RWPE1 (cell line): Measurements from ENCODE around the gene MYO9B.
A peak's percentile ranks its signal among the peaks of the same experiment; 100 is the strongest.

ENCODE experiments used
- CTCF ChIA-PET: fragments of 350-600 bp; sonication (Branson Sonifier 250); formaldehyde crosslinking; extraction: SDS; loops from one replicate; lab custom pipeline; 2021; lab: Yijun Ruan, JAX
- POLR2A ChIA-PET: fragments of 400-600 bp; formaldehyde crosslinking; extraction: SDS; loops from one replicate; lab custom pipeline; 2020; ENCODE audit warnings: antibody characterized with exemption; ENCODE audit not compliant: low non-redundant PET; lab: Yijun Ruan, JAX
- DNase-seq: peaks from one replicate; pipeline ENCODE4 v3.0.0; 2012; ENCODE audit warnings: low spot score
- H3K27ac ChIP-seq: fragments of 450-650 bp; 2 replicates; pipeline ENCODE4 v1.5.1; 2017
- TF ChIP-seq, protein P1 (sequence below): fragments of 450-650 bp; conservative IDR thresholded peaks from 2 replicates; pipeline ENCODE4 v1.5.1; 2017; ENCODE audit warnings: low read depth, mild to moderate bottlenecking

MYO9B gene

GRCh38 chr19:17165715-17166114 lies 90.1 kb downstream of the MYO9B start:
- H3K27ac ChIP-seq: no peak overlapping the region
- no peak for DNase-seq
- ChIA-PET CTCF (no interaction called here), POLR2A (interaction anchor here (0.6 kb wide), 1 partner anchor 8 kb away, joined by 3 read pairs; no protein-coding TSS in a partner anchor)
- TF ChIP-seq, protein P1, sequence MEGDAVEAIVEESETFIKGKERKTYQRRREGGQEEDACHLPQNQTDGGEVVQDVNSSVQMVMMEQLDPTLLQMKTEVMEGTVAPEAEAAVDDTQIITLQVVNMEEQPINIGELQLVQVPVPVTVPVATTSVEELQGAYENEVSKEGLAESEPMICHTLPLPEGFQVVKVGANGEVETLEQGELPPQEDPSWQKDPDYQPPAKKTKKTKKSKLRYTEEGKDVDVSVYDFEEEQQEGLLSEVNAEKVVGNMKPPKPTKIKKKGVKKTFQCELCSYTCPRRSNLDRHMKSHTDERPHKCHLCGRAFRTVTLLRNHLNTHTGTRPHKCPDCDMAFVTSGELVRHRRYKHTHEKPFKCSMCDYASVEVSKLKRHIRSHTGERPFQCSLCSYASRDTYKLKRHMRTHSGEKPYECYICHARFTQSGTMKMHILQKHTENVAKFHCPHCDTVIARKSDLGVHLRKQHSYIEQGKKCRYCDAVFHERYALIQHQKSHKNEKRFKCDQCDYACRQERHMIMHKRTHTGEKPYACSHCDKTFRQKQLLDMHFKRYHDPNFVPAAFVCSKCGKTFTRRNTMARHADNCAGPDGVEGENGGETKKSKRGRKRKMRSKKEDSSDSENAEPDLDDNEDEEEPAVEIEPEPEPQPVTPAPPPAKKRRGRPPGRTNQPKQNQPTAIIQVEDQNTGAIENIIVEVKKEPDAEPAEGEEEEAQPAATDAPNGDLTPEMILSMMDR: no peak

DNA sequence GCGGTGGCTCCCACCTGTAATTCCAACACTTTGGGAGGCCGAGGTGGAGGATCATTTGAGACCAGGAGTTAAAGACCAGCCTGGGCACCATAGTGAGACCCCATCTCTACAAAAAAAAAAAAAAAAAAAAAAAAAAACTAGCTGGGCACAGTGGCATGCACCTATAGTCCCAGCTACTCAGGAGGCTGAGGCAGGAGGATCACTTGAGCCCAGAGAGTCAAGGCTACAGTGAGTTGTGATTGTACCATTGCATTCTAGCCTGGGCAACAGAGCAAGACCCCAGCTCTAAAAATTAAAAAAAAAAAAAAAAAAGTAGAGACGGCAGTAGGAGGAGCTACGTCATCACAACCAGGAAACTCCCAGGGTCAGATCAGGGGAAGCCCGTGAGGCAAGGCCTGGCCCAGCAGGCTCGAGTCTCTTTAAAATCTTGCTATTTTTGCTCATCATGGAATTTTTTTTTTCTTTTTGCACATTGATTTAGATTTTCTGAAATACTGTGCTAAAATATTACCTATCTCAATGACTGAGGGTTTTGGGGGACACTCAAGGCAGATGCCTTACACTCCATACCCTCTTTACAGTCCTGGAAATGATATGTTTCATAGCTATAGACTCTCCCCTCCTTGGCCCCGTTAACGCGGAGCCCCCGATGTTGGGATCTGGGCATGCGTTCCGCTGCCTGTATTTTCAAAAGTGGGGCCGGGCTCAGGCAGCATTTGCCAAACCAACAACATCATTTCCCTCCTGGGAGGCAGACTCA lies 95.1 kb downstream of the MYO9B start:
- ChIA-PET CTCF (no interaction called here), POLR2A (no interaction called here)
- no peak overlapping the region for H3K27ac ChIP-seq
- DNase-seq: no peak
- TF ChIP-seq, protein P1: no peak

GRCh38 chr19:17171874-17172273 lies 96.3 kb downstream of the MYO9B start:
- TF ChIP-seq, protein P1: no peak
- H3K27ac ChIP-seq: no peak overlapping the region
- ChIA-PET CTCF (no interaction called here), POLR2A (no interaction called here)
- no peak for DNase-seq

- peak overlapping the region; percentile 31; the same call in 1 of the 2 replicates for H3K27ac ChIP-seq
- POLR2A ChIA-PET: no interaction called here
- TF ChIP-seq, protein P1: no peak
- CTCF ChIA-PET: interaction anchor here (0.5 to 0.6 kb wide), 2 partner anchors 104 to 139 kb away, joined by 3 to 4 read pairs; no protein-coding TSS in a partner anchor
- no peak for DNase-seq
Measured at GRCh38 chr19:17172624-17173345, 97.2 kb downstream of the MYO9B start.

DNA sequence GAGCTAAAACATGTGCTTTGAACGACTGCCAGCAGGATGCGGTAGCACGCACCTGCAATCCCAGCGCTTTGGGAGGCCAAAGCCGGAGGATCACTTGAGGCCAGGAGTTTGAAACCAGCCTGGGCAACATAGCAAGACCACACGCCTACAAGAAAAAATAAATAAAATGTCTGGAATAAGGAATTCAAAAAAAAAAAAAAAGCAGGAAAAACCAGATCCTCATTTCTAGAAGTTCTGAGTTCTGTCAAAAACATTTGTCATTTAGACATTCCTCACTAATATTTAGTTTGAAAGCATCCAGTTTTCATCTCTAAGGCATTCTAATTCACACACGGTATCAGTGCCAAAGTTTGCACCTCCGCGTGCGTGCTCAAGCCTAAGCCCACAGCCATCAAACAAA lies 102.7 kb downstream of the MYO9B start:
- CTCF ChIA-PET: no interaction called here
- POLR2A ChIA-PET: no interaction called here
- DNase-seq: no peak
- TF ChIP-seq, protein P1: no peak
- no peak overlapping the region for H3K27ac ChIP-seq

DNA sequence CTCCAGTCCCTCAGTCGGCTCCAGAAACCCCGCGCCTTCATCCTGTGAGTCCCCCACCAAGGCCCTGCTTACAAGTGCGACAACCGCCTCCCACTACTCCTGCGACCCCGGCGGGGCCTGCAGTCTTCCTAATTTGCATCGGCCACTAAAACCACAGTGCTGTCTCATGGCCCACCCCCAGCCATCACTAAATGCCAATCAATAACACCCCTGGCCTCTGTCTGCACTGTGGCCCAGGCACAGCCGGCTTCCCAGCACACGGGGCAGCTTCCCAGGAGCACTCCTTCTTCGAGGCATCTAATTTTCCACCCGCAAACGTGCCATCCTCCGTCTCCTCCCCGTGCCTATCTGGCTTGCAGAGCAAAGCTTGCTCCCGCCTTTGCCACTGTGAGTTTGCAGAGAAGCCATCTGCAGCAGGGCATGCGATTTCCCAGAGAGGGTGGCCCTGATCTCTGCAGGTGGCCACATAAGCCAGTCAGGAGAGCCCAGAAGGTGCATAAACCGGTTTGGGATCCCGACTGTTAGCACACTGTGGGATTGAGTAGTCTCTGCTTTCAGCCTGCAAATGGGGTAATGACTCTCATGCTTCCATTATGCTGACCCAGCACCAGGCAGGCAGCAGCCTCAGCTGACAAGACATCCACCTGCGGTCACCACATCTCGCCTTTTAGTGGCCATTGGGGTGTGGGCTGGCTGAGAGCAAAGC lies 105.6 kb downstream of the MYO9B start:
- TF ChIP-seq, protein P1: no peak
- POLR2A ChIA-PET: no interaction called here
- no peak for DNase-seq
- no peak overlapping the region; the same call in 1 of the 2 replicates for H3K27ac ChIP-seq
- CTCF ChIA-PET: no interaction called here
